Esophagus muscularis mucosa (tissue), 4 donors: ENCODE measurements around the gene GSTA2.

Source experiments
- CTCF ChIP-seq, 3 experiments: fragments of 200-600 bp in 2 of 3; fragments of 450-650 bp in 1 of 3; sonication (generic) in 2 of 3; IDR thresholded peaks; one replicate each; pipeline ENCODE4 v1.5.1; 2017 to 2019; ENCODE audit warnings: antibody characterized with exemption in 3 of 3, mild to moderate bottlenecking in 2 of 3, moderate library complexity in 1 of 3
- EP300 ChIP-seq: sonication (generic); formaldehyde crosslinking; IDR thresholded peaks from one replicate; pipeline ENCODE4 v1.6.1; 2017; ENCODE audit warnings: antibody characterized with exemption
- POLR2A ChIP-seq: fragments of 450-650 bp; IDR thresholded peaks from one replicate; pipeline ENCODE4 v1.6.1; 2017; ENCODE audit warnings: antibody characterized with exemption, moderate library complexity, mild to moderate bottlenecking, low read depth
- POLR2AphosphoS5 ChIP-seq, 2 donors: sonication (generic); formaldehyde crosslinking; IDR thresholded peaks; one replicate each; pipeline ENCODE4 v1.6.1; 2017; ENCODE audit warnings: antibody characterized with exemption in 2 of 2

GRCh38 chr6:52745764-52746201 lies 17.5 kb downstream of the GSTA2 start:
- TF ChIP-seq EP300 = no peak
- no peak for TF ChIP-seq CTCF (IDR thresholded peaks at IDR 0.05)
- no peak for TF ChIP-seq POLR2A
- no peak for TF ChIP-seq POLR2AphosphoS5 (IDR thresholded peaks at IDR 0.05)
